ENCODE results near the gene SMOC2.
"Not testable (repeated sequence)": the region's sequence is repeated elsewhere in the genome, so short reads cannot be mapped to it uniquely, and the experiment has no call there.

SMOC2 gene

DNA sequence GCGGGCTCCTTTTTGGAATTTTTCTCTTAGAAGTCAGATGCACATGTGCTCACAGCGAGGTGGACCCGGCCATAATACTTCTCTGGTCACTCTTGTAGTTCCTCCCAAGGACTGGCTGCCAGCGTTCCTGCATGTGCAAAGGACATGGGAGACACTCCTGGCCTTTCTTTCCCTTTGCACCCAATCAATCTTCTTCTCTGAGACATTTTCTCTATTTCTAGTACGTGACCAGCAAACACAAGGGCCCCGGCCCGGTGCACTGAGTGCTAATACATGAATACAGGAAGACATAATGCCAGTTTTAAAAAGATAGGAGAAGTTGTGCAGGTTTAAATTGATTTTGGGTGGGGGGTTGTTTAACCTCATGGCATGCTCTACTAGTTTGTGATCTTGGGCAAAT, 233.6 kb downstream of the SMOC2 start:
- Mint-ChIP-seq H3K27me3 (ENCODE audit: low read depth, poor library complexity) (peaks cover 2% of the 10 kb centered on the region), H3K9me3 (peaks cover 7% of the 10 kb centered on the region), H3K4me3 (no peak overlapping the region), H3K27ac (no peak overlapping the region), H3K36me3 (ENCODE audit: low read depth) (no peaks in the 10 kb centered on the region), H3K4me1 (peaks cover 73% of the 10 kb centered on the region)
- no peak for TF ChIP-seq CTCF (IDR thresholded peaks at IDR 0.05)
- no peak for DNase-seq

- H3K27ac Mint-ChIP-seq, result no peak overlapping the region
- peaks cover 2% of the 10 kb centered on the region for H3K27me3 Mint-ChIP-seq (ENCODE audit: low read depth, poor library complexity)
- no peak for TF ChIP-seq CTCF (IDR thresholded peaks at IDR 0.05)
- peaks cover 68% of the 10 kb centered on the region for H3K4me1 Mint-ChIP-seq
- no peak for DNase-seq
- H3K9me3 Mint-ChIP-seq, result peaks cover 15% of the 10 kb centered on the region
- no peaks in the 10 kb centered on the region for H3K36me3 Mint-ChIP-seq (ENCODE audit: low read depth)
- no peak overlapping the region for H3K4me3 Mint-ChIP-seq
These were observed 234.4 kb downstream of the SMOC2 start for GRCh38 chr6:168675375-168675774.

DNA sequence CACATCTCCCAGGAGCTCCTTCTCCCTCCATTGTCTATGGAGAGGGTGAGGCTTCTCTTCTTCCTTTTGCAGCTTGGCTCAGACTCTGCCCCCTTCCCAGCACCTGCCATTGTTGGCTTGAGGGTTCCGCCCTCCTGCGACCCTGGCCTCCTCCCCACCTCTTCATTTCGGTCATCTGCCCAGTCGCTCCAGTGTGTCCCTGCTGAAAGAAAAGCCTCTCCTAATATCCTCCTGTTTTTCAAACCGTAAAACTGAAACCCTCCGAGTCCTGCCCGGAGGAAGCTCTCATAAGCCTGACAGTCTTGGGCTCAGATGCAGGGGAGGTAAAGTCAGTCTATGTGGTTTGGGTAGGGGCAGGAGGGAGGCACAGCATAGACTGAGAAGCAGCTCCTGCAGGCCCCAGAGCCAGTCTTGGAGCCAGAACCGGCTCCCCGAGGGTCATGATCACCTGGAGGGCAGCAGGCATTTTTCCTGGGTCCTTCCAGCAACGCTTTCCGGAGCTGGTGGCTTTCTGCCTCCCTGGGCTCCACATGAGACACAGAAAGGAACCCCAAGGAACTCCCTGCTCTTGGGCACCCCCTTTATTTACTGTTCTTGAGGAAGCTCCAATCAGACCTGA, 235.1 kb downstream of the SMOC2 start:
- no peaks in the 10 kb centered on the region for H3K36me3 Mint-ChIP-seq (ENCODE audit: low read depth)
- H3K27me3 Mint-ChIP-seq (ENCODE audit: low read depth, poor library complexity), result peaks cover 2% of the 10 kb centered on the region
- TF ChIP-seq CTCF (IDR thresholded peaks at IDR 0.05), result no peak
- DNase-seq, result no peak
- peaks cover 61% of the 10 kb centered on the region for H3K4me1 Mint-ChIP-seq
- no peak overlapping the region for H3K4me3 Mint-ChIP-seq
- no peak overlapping the region for H3K27ac Mint-ChIP-seq
- H3K9me3 Mint-ChIP-seq, result peaks cover 20% of the 10 kb centered on the region

DNA sequence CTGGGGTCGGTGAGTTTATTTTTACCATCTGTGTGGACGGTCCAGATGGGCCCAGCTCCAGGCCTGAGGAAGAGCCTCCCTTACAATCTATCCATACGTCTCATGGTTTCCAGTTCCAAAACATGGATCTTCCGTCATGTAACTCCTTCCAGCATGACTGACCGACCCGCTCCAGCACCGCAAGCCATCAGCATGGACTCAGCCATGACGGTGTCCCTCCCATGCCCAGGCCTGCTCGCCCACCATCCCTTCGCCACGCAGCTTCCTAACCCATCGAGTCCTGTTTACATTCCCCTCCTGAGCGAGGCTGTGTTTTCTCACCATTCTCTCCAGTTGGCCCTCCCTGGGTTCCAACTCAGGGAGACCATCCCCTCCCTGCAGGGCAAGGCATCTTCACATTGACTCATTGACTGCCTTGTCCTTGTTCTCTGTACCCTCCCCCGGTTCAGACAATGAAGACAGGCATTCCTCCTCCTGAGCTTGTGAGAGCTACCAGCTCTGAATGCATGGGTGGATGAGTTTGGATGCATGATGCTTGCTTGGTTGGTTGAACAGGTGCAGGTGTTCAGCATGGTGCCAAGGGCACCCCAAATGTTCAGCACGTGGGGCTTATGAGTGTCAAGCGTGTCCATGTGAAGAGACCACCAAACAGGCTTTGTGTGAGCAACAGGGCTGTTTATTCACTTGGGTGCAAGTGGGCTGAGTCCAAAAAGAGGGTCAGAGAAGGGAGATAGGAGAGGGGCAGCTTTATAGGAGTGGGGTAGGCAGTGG, 235.8 kb downstream of the SMOC2 start:
- Mint-ChIP-seq H3K27ac (peak overlapping the region; percentile 38), H3K4me1 (peaks cover 54% of the 10 kb centered on the region), H3K4me3 (peak overlapping the region; percentile 30), H3K9me3 (peaks cover 25% of the 10 kb centered on the region), H3K36me3 (ENCODE audit: low read depth) (no peaks in the 10 kb centered on the region), H3K27me3 (ENCODE audit: low read depth, poor library complexity) (peaks cover 2% of the 10 kb centered on the region)
- no peak for TF ChIP-seq CTCF (IDR thresholded peaks at IDR 0.05)
- DNase-seq, result no peak

DNA sequence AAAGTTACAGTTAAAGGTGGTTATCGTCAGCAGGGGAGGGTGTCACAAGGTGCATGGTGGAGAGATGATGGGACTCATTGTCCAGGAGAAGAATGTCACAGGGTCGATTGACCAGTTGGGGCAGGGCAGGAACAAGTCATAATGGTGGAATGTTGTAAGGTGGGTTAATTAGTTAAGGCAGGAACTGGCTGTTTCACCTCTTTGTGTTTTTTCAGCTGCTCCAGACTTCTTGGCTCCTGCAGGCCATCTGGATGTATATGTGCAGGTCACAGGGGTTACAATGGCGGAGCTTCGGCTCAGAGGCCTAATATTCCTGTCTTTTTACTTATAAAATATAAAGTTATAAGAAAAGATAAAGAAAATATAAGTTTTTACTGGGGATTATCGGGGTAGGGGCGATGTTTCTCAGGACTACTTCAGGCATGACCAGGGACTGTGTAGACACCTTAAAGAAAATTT, 236.4 kb downstream of the SMOC2 start:
- not testable (repeated sequence) for H3K36me3 Mint-ChIP-seq (ENCODE audit: low read depth); H3K27me3 Mint-ChIP-seq (ENCODE audit: low read depth, poor library complexity); DNase-seq
- Mint-ChIP-seq H3K27ac (peak overlapping the region; percentile 38), H3K4me3 (peak overlapping the region; percentile 15), H3K9me3 (peaks cover 25% of the 10 kb centered on the region), H3K4me1 (peaks cover 51% of the 10 kb centered on the region)

DNA sequence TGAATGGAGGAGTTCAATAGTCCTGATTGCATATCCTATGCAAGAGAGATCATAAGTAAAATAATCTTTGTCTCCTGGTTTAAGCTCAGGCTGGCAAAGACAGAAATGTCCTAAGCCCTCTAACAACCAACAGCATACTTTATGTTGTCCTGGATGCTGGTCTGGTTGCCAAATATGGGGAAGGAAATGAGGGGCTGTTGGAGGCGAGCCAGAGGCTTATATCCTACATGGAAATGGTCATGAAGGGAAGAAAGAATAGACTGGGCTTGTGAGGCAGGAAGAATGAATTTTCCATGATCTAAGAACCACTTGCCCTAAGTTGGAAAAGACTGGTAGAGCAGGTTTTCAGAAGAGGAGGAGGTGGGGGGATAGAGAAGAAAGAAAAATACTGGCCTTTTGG, 237.1 kb downstream of the SMOC2 start:
- DNase-seq, result no peak
- peaks cover 51% of the 10 kb centered on the region for H3K4me1 Mint-ChIP-seq
- peaks cover 25% of the 10 kb centered on the region for H3K9me3 Mint-ChIP-seq
- H3K27ac Mint-ChIP-seq, result no peak overlapping the region
- H3K36me3 Mint-ChIP-seq (ENCODE audit: low read depth), result no peaks in the 10 kb centered on the region
- H3K27me3 Mint-ChIP-seq (ENCODE audit: low read depth, poor library complexity), result peaks cover 2% of the 10 kb centered on the region
- no peak overlapping the region for H3K4me3 Mint-ChIP-seq
- TF ChIP-seq CTCF (IDR thresholded peaks at IDR 0.05), result no peak

All from nephron progenitor cell (in vitro differentiated cells).